CD14-positive monocyte (primary cell): ENCODE measurements around the gene ANTXRL. TPM values are rescaled to one million over a fixed set of nuclear protein-coding genes. Genes with fewer than 3 reads are reported as not detected.
A peak's percentile ranks its signal among the peaks of the same experiment; 100 is the strongest.

Experiments used
- DNase-seq, 3 donors: peaks; one replicate each; pipeline ENCODE4 v3.0.0-alpha.2; 2011 to 2022
- H2AFZ ChIP-seq: 2 replicates; pipeline ENCODE4 v1.6.0; 2012; ENCODE audit warnings: mild to moderate bottlenecking, low read depth, low read length, inconsistent platforms; ENCODE audit not compliant: insufficient read depth, poor library complexity, severe bottlenecking
- H3K27ac ChIP-seq, 2 donors: 1 replicate in 1 of 2; 2 replicates in 1 of 2; pipeline ENCODE4 v1.5.1; 2012 to 2013; ENCODE audit warnings: low read length in 2 of 2, control low read depth in 1 of 2, inconsistent platforms in 1 of 2, low read depth in 1 of 2, mild to moderate bottlenecking in 1 of 2
- H3K27me3 ChIP-seq, 2 donors: one replicate each; pipeline versions ENCODE4 v1.6.0 to v1.6.1; 2011 to 2013; ENCODE audit warnings: low read length in 2 of 2; ENCODE audit not compliant: control insufficient read depth in 2 of 2, insufficient read depth in 2 of 2
- H3K36me3 ChIP-seq, 2 donors: replicated peaks in 1 of 2; 1 replicate in 1 of 2; 2 replicates in 1 of 2; pipeline versions ENCODE4 v1.5.1 to v1.6.1; 2012 to 2013; ENCODE audit warnings: low read length in 2 of 2, control low read depth in 1 of 2, inconsistent platforms in 1 of 2, mild to moderate bottlenecking in 1 of 2; ENCODE audit not compliant: insufficient read depth in 2 of 2, control insufficient read depth in 1 of 2
- H3K4me1 ChIP-seq, 2 donors: 1 replicate in 1 of 2; 2 replicates in 1 of 2; pipeline versions ENCODE4 v1.5.1 to v1.6.1; 2012 to 2013; ENCODE audit warnings: low read length in 2 of 2, control low read depth in 1 of 2, inconsistent platforms in 1 of 2, mild to moderate bottlenecking in 1 of 2, moderate library complexity in 1 of 2; ENCODE audit not compliant: insufficient read depth in 2 of 2, control insufficient read depth in 1 of 2
- H3K4me2 ChIP-seq: replicated peaks from 2 replicates; pipeline ENCODE3; 2012; ENCODE audit warnings: low read length, moderate library complexity, mild to moderate bottlenecking; ENCODE audit not compliant: poor library complexity, severe bottlenecking; ENCODE audit errors: extremely low read depth
- H3K4me3 ChIP-seq, 3 experiments: fragments of 200-600 bp in 1 of 3; sonication (generic) in 1 of 3; replicated peaks in 1 of 3; 1 replicate in 2 of 3; 2 replicates in 1 of 3; pipeline ENCODE4 v1.5.1; 2011 to 2013; ENCODE audit warnings: low read length in 3 of 3, mild to moderate bottlenecking in 3 of 3, control low read depth in 2 of 3, low read depth in 2 of 3, inconsistent platforms in 1 of 3, moderate library complexity in 1 of 3
- H3K79me2 ChIP-seq: 2 replicates; pipeline ENCODE4 v1.6.0; 2012; ENCODE audit warnings: mild to moderate bottlenecking, control low read depth, inconsistent platforms, low read length, moderate library complexity; ENCODE audit not compliant: insufficient read depth
- H3K9ac ChIP-seq: 2 replicates; pipeline ENCODE4 v1.6.0; 2017; ENCODE audit warnings: low read length, mild to moderate bottlenecking; ENCODE audit not compliant: insufficient read depth, poor library complexity, severe bottlenecking
- H3K9me3 ChIP-seq, 2 donors: replicated peaks in 1 of 2; 1 replicate in 1 of 2; 2 replicates in 1 of 2; pipeline versions ENCODE4 v1.5.1 to v1.6.1; 2012 to 2013; ENCODE audit warnings: low read length in 2 of 2, control low read depth in 1 of 2; ENCODE audit not compliant: control insufficient read depth in 1 of 2, insufficient read depth in 1 of 2
- H4K20me1 ChIP-seq: 2 replicates; pipeline ENCODE4 v1.6.0; 2012; ENCODE audit warnings: mild to moderate bottlenecking, low read length, control low read depth, moderate library complexity; ENCODE audit not compliant: insufficient read depth
- H3K27ac Mint-ChIP-seq, 7 donors: one replicate each; pipeline ENCODE4 v1.8.0; 2020; ENCODE audit warnings: mild to moderate bottlenecking in 7 of 7, mixed read lengths in 7 of 7, moderate library complexity in 6 of 7, inconsistent platforms in 2 of 7
- H3K27me3 Mint-ChIP-seq, 3 donors: one replicate each; pipeline ENCODE4 v1.8.0; 2021 to 2022; ENCODE audit warnings: low read depth in 3 of 3, mild to moderate bottlenecking in 3 of 3, mixed read lengths in 3 of 3, moderate library complexity in 3 of 3, inconsistent platforms in 1 of 3
- H3K36me3 Mint-ChIP-seq, 2 donors: one replicate each; pipeline ENCODE4 v1.8.0; 2020; ENCODE audit warnings: mixed read lengths in 2 of 2, inconsistent platforms in 1 of 2, mild to moderate bottlenecking in 1 of 2
- H3K4me1 Mint-ChIP-seq: one replicate; pipeline ENCODE4 v1.8.0; 2020; ENCODE audit warnings: mild to moderate bottlenecking, mixed read lengths
- H3K4me3 Mint-ChIP-seq, 2 donors: one replicate each; pipeline ENCODE4 v1.8.0; 2020; ENCODE audit warnings: mild to moderate bottlenecking in 2 of 2, mixed read lengths in 2 of 2, moderate library complexity in 1 of 2
- H3K9me3 Mint-ChIP-seq, 7 donors: one replicate each; pipeline ENCODE4 v1.8.0; 2020 to 2022; ENCODE audit warnings: mixed read lengths in 7 of 7, mild to moderate bottlenecking in 6 of 7, moderate library complexity in 6 of 7, inconsistent platforms in 2 of 7
- WGBS: methylation state at CpG from one replicate; pipeline ENCODE4 v1.1.5; 2013; ENCODE audit warnings: missing lambda C conversion rate; ENCODE audit not compliant: insufficient coverage; 5-methylcytosine and 5-hydroxymethylcytosine counted together
- intact Hi-C, 2 donors: fragments of 100-400 bp; cut with micrococcal nuclease; formaldehyde crosslinking; loops; one replicate each; pipeline versions ENCODE4 v1.15.0 to v1.15.1; 2023
- polyA plus RNA-seq, 3 donors: library from polyadenylated mRNA; depleted of rRNA in 1 of 3; unstranded in 2 of 3; stranded (reverse) in 1 of 3; fragments of 300-500 nt in 2 of 3; fragments of >200 nt in 1 of 3; fragmentation: Illumina TruSeq in 2 of 3; gene quantifications; 1 replicate in 2 of 3; 2 replicates in 1 of 3; pipeline ENCODE4 v1.2.3, GENCODE V29; 2012 to 2021
- TF ChIP-seq, protein P1 (sequence below): fragments of 200-600 bp; IDR thresholded peaks from one replicate; pipeline ENCODE4 v1.8.0; 2022; ENCODE audit warnings: antibody characterized with exemption, mild to moderate bottlenecking

ANTXRL gene
- polyA plus RNA-seq, 3 donors = not detected

- no peaks in the 10 kb centered on the region for H3K36me3 ChIP-seq
- no peak overlapping the region for H3K27ac Mint-ChIP-seq
- H3K79me2 ChIP-seq = no peaks in the 10 kb centered on the region
- H3K4me3 ChIP-seq = no peak overlapping the region
- no peak for DNase-seq
- no peaks in the 10 kb centered on the region for H3K4me1 ChIP-seq
- no peak overlapping the region for H3K4me3 Mint-ChIP-seq
- intact Hi-C loops = no loop called here
- H3K4me1 Mint-ChIP-seq = peaks cover 2% of the 10 kb centered on the region
- no CpG with 5 or more reads among the region's 1 CpG for WGBS
- TF ChIP-seq, protein P1, sequence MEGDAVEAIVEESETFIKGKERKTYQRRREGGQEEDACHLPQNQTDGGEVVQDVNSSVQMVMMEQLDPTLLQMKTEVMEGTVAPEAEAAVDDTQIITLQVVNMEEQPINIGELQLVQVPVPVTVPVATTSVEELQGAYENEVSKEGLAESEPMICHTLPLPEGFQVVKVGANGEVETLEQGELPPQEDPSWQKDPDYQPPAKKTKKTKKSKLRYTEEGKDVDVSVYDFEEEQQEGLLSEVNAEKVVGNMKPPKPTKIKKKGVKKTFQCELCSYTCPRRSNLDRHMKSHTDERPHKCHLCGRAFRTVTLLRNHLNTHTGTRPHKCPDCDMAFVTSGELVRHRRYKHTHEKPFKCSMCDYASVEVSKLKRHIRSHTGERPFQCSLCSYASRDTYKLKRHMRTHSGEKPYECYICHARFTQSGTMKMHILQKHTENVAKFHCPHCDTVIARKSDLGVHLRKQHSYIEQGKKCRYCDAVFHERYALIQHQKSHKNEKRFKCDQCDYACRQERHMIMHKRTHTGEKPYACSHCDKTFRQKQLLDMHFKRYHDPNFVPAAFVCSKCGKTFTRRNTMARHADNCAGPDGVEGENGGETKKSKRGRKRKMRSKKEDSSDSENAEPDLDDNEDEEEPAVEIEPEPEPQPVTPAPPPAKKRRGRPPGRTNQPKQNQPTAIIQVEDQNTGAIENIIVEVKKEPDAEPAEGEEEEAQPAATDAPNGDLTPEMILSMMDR = no peak
- H3K9ac ChIP-seq = no peak overlapping the region
- H3K27me3 ChIP-seq = no peaks in the 10 kb centered on the region
- no peaks in the 10 kb centered on the region for H3K9me3 Mint-ChIP-seq
- peaks cover 0 to 3% (median 2%) of the 10 kb centered on the region in 3 donors for H3K27me3 Mint-ChIP-seq
- no peak overlapping the region for H3K27ac ChIP-seq
- H3K9me3 ChIP-seq = no peaks in the 10 kb centered on the region
- no peaks in the 10 kb centered on the region for H3K36me3 Mint-ChIP-seq
- H2AFZ ChIP-seq = no peak overlapping the region
- no peaks in the 10 kb centered on the region for H4K20me1 ChIP-seq
- no peak overlapping the region for H3K4me2 ChIP-seq
These were observed 38.2 kb downstream of the ANTXRL start for GRCh38 chr10:46325021-46325420.

GRCh38 chr10:46326066-46326465 is 39.3 kb downstream of the ANTXRL start:
- Histone ChIP-seq H3K27ac (no peak overlapping the region), H3K9ac (no peak overlapping the region), H2AFZ (no peak overlapping the region), H3K27me3 (no peaks in the 10 kb centered on the region), H4K20me1 (no peaks in the 10 kb centered on the region), H3K79me2 (no peaks in the 10 kb centered on the region), H3K36me3 (no peaks in the 10 kb centered on the region), H3K4me2 (no peak overlapping the region), H3K4me3 (no peak overlapping the region), H3K9me3 (no peaks in the 10 kb centered on the region), H3K4me1 (no peaks in the 10 kb centered on the region)
- H3K36me3 Mint-ChIP-seq = no peaks in the 10 kb centered on the region
- no peak overlapping the region for H3K4me3 Mint-ChIP-seq
- TF ChIP-seq, protein P1 = no peak
- DNase-seq = peak in 1 of 3 donors; percentile 26
- peaks cover 2% of the 10 kb centered on the region for H3K4me1 Mint-ChIP-seq
- no peak overlapping the region for H3K27ac Mint-ChIP-seq
- H3K9me3 Mint-ChIP-seq = peaks cover 0 to 2% (median 0%) of the 10 kb centered on the region in 7 donors
- intact Hi-C loops = no loop called here
- no CpG with 5 or more reads among the region's 1 CpG for whole genome bisulfite sequencing
- peaks cover 2 to 3% (median 3%) of the 10 kb centered on the region in 3 donors for H3K27me3 Mint-ChIP-seq
